GM18951 (cell line): ENCODE data around the gene PCDH9.

Experiments used
- POLR2A ChIP-seq: IDR thresholded peaks from 4 replicates; pipeline ENCODE4 v1.6.1; 2011; ENCODE audit warnings: mild to moderate bottlenecking; ENCODE audit not compliant: insufficient read length, insufficient read depth; ENCODE audit errors: extremely low read depth
- in situ Hi-C: fragments of 300-500 bp; cut with MboI; formaldehyde crosslinking; loops from one replicate; pipeline ENCODE4 v1.12.0; 2022; ENCODE audit warnings: low sequenced_read_pairs, mixed read lengths, inconsistent platforms; ENCODE audit not compliant: unreplicated experiment

Gene PCDH9

GRCh38 chr13:67168384-67168783, 61.8 kb downstream of the PCDH9 start:
- in situ Hi-C loops, result no loop called here
- TF ChIP-seq POLR2A, result no peak

GRCh38 chr13:67167420-67167819, 62.7 kb downstream of the PCDH9 start:
- in situ Hi-C loops, result no loop called here
- TF ChIP-seq POLR2A, result no peak

- in situ Hi-C loops, result no loop called here
- TF ChIP-seq POLR2A, result no peak
Measured at GRCh38 chr13:67161176-67161575, 69.0 kb downstream of the PCDH9 start.

- in situ Hi-C loops, result no loop called here
- TF ChIP-seq POLR2A, result no peak
Measured at GRCh38 chr13:67158903-67159302, 71.2 kb downstream of the PCDH9 start.

- no peak for TF ChIP-seq POLR2A
- in situ Hi-C loops, result no loop called here
Measured at GRCh38 chr13:67156723-67157060, 73.4 kb downstream of the PCDH9 start.

- in situ Hi-C loops, result no loop called here
Measured at GRCh38 chr13:67155898-67156722, 74.0 kb downstream of the PCDH9 start.

GRCh38 chr13:67152085-67152484, 78.1 kb downstream of the PCDH9 start:
- TF ChIP-seq POLR2A, result no peak
- in situ Hi-C loops, result no loop called here

More at GRCh38 chr13:67155898-67156722, 74.0 kb downstream of the PCDH9 start:
- TF ChIP-seq POLR2A, result no peak

- TF ChIP-seq POLR2A, result no peak
Measured at GRCh38 chr13:67151652-67152051, 78.5 kb downstream of the PCDH9 start.

GRCh38 chr13:67150608-67151007, 79.5 kb downstream of the PCDH9 start:
- in situ Hi-C loops, result no loop called here
- no peak for TF ChIP-seq POLR2A

More at GRCh38 chr13:67151652-67152051, 78.5 kb downstream of the PCDH9 start:
- in situ Hi-C loops, result no loop called here

GRCh38 chr13:67148161-67148571, 82.0 kb downstream of the PCDH9 start:
- no peak for TF ChIP-seq POLR2A

GRCh38 chr13:67147342-67148133, 82.6 kb downstream of the PCDH9 start:
- in situ Hi-C loops, result no loop called here

More at GRCh38 chr13:67148161-67148571, 82.0 kb downstream of the PCDH9 start:
- in situ Hi-C loops, result no loop called here

GRCh38 chr13:67146523-67147130, 83.5 kb downstream of the PCDH9 start:
- in situ Hi-C loops, result no loop called here
- TF ChIP-seq POLR2A, result no peak

More at GRCh38 chr13:67147342-67148133, 82.6 kb downstream of the PCDH9 start:
- no peak for TF ChIP-seq POLR2A

- in situ Hi-C loops, result no loop called here
- no peak for TF ChIP-seq POLR2A
Measured at GRCh38 chr13:67145950-67146349, 84.2 kb downstream of the PCDH9 start.
